GM10847 (cell line): ENCODE data around the gene TMEM161A.

Source experiments
- POLR2A ChIP-seq: IDR thresholded peaks from 2 replicates; pipeline ENCODE4 v1.6.1; 2011; ENCODE audit not compliant: insufficient read length; ENCODE audit errors: extremely low read depth

The TMEM161A gene

DNA sequence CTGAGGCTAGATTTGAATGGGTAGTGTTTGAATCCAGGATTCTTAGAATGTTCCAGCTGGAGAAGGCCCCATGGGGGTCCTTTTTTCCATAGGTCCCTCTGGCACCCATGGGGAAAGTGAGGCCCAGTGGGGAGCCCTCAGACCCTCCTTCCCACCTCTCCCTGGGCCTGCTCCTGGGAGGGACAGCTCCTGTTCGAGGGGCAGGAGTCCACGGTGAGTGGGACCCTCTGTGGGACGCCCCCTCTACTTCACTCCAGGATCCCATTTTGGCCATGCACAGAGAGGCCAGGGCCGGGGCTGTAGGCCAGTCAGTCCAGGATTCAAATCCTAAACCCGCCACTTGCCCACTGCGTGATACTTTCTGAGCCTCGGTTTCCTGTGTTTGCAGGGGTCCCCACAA, 24.2 kb upstream of the TMEM161A start:
- TF ChIP-seq POLR2A, result no peak

DNA sequence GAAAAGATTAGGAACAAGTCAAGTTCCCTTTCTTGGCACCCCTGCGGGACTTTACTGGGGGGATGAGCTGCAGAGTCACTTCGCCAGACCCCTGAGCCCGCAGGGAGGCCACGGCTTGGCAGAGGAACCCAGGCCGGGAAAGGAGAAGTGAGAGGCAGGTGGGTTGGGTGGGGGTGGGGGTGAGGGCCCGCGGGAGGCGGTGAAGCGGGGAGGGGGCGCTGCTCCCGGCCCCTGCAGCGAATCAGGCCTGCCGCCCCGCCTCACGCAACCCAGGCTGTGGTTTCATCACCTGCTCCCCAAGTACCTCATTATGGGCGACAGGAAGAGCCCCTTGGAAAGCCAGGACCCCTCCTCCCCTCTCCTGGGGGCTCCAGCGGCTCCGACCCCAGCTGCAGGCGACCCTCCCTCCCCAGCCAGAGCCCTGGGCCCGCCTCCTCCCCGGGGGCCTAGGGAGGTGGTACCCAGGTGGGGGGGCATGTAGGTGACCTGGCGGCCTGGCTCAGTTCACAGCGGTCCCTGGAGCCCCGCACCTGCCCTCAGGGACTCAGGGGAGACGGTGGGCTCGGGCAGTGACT, 22.3 kb upstream of the TMEM161A start:
- no peak for TF ChIP-seq POLR2A

DNA sequence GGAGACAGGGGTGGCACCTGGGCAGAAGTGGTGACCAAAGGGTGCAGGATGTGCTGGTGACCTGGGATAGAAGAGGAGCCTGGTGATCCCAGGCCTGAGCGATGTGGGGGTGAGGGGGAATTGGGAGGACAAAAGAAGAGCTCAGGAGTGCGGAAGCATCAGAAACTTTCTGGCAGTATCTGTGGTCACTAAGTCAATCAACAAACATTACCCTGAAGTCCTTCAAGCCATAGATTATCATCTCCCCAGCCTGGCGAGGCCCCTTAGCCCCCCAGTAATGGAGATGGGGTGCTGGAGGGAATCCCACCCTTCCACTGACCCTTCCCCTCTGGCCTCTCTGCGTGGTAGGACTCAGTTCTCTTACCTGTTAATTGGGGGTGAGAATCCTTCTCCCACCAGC, 21.3 kb upstream of the TMEM161A start:
- TF ChIP-seq POLR2A, result no peak

DNA sequence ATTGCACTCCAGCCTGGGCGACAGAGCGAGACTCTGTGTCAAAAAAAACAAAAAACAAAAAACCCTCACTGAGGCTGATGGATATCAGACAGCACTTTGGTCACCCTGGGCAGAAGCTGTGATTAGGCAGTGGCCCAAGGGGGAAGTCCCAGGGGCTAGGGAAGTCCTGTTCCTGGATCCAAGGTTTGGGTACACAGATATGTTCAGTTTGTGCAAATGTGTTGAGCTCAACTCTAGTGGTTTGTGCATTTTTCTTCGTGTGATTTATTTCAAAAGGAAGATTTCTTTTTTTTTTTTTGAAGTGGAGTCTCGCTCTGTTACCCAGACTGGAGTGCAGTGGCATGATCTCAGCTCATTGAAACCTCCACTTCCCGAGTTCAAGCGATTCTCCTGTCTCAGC, 19.5 kb upstream of the TMEM161A start:
- TF ChIP-seq POLR2A, result no peak

DNA sequence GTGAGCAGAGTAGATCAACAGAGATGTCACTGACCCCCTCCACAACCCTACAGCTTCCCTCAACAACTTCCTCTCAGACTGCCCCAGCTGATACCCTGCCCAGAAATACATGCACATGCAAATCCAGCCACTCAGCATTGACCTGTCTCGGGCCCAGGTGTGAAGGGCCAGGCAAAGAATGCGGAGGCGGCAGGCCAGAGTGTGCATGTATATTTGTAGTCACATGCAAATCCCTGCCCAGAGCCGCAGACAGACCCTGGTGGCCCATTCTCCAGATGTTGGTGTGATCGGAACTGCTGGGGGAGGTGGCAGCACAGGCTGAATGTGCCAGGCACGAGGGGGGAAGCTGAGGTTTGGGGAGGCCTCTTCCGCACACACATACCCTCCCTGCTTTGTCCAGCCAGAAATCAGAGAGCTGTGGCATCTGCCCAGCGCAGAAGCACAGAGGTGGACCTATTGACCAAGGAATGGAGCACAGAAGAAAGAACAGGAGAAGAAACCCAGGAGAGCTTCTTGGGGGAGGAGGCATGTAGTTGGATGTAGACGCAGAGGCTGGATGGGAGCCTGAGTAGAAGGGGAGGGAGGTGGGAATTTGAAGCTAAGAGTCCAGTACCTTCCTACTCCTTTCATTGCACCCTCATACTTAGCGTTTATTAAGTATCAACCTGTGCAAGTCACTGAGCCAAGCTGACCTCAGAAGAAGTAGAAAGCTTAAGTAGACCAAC, 17.4 kb upstream of the TMEM161A start:
- no peak for TF ChIP-seq POLR2A

DNA sequence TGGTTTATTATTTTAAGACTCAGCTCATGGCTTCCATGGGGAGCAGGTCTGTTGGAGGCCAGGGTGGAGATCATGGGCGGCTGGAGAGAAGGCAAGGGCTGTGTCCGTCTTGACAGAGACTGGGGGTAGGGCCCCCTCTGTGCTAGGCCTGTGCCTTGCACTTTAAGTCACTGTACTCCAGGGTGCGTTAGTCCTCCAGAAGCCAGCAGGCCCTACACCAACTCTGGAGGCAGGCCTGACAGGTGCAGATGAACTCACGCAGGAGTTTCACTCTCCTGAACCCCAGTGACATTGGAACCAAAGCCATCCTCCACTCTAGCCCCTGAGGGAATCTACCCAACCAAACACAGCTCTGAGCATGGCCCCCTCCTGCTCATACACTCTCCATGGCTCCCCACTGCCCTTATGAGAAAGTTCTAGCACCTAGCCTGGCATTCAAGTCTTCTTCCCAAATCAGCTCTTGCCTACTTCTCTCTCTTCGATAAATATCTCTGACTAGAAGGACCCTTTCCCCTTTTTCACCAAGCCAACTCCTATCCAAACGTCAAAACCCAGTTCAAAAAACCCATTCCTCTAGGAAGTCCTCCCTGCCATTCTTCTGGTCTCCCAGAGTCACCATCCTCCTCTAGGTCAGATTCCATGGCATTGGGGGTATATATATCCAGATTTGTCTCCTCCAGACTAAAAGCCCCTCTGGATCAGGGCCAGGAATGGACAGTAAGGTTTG, 16.7 kb upstream of the TMEM161A start:
- no peak for TF ChIP-seq POLR2A

DNA sequence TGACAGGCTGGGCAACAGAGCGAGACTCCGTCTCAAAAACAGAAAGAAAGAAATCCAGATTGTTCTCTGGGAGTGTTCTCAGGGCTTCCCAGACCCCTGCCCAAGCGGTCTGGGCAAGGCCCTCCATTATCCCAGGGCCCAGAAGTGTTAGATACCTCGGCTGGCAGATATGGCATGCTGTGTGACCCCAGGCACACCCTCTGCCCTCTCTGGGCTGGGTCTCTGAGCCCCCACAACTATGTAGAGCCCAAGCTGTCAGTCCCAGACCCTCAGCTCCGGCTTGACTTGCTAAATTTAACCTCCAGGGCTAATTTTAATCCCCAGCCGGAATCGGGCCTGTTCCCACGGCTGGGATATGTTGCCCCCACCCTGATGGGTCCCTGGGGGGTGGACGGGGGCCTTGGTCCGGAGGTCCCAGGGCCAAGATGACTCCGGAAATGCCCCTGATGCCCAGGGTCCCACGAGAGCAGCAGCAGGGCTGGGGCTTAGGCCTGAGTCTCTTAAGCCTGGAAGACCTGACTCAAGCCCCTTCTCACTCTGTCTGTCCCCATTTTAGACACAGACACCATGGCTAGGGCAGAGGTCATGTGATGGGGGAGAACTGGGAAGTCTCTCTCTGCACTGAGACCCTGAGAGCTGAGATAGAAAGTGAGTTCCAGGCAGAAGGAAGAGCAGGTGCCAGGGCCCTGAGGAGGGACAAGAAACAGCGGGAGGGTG, 14.5 kb upstream of the TMEM161A start:
- TF ChIP-seq POLR2A, result no peak

DNA sequence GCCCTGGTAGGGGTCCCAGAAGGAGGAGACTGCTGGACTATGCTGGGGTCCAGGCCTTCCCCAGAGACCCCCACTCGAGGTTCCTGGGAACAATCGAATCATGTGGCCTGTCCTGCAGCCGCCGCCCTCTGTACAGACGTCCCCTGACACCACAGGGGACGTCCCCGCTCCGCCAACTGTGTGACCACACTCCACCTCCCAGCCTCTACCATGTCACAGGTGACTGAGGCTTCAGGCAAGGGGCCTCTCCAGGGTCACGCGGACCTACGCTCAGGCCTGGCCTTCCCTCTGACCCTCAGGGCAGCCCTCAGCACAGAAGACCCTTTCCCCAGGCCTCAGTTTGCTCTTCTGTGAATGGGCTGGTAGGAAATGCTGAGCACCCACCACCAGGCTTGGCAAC, 13.1 kb upstream of the TMEM161A start:
- TF ChIP-seq POLR2A, result no peak

DNA sequence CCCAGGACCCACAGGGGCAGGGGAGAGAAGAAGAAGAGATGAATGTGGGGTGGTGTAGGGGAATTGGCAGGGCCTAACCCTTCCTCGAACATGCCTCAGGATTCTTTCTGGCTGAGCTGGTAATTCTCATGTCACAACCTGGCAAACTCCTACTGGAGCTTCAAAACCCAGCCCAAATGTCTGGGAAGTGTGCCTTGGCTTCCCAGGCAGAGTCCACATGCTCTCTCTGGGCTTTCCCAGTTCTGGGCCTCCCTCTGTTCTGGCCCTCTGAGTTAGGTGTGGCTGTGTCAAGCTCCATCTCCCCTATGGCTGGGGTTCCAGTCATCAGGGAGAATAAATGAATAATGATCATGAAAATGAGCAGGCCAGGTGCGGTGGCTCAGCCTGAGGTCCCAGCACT, 11.2 kb upstream of the TMEM161A start:
- TF ChIP-seq POLR2A, result no peak

DNA sequence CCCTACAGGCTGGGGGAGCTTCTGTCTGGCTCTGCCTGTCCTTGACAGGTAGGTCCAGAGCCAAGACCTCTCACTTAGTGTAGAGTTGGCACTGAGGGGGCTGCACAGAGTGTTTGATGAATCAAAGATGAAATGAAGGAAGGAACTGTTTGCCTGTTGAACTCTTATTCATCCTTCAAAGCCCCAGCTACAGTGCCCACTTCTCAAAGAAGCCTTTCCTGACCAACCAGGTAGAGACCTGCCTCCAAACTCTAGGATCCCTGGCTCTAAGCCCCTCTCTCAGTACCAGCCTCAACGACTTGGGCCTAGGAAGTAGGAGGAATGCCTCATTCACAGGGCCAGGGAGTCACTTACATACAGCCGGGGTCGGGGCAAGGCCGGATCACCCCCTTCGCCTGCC, 9.1 kb upstream of the TMEM161A start:
- TF ChIP-seq POLR2A, result no peak

DNA sequence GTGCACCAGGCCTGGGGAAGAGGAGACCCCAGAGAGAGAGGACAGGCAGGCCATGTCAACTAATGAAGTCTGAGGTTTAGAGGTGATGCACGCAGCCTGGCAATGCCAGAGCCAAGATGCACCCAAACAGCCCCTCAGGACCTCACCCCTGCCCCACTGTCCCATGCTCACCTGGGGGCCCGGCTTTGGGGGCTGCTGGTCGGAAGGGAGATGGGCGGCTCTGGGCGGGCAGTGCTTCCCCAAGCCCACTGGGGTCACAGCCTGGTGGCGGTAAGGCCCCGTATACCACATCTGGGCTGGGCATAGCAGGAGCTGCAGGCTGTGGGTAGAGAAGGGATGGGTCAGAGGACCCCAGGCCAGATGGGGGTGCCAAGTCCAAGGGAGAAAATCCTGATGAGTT, 8.6 kb upstream of the TMEM161A start:
- TF ChIP-seq POLR2A, result no peak

DNA sequence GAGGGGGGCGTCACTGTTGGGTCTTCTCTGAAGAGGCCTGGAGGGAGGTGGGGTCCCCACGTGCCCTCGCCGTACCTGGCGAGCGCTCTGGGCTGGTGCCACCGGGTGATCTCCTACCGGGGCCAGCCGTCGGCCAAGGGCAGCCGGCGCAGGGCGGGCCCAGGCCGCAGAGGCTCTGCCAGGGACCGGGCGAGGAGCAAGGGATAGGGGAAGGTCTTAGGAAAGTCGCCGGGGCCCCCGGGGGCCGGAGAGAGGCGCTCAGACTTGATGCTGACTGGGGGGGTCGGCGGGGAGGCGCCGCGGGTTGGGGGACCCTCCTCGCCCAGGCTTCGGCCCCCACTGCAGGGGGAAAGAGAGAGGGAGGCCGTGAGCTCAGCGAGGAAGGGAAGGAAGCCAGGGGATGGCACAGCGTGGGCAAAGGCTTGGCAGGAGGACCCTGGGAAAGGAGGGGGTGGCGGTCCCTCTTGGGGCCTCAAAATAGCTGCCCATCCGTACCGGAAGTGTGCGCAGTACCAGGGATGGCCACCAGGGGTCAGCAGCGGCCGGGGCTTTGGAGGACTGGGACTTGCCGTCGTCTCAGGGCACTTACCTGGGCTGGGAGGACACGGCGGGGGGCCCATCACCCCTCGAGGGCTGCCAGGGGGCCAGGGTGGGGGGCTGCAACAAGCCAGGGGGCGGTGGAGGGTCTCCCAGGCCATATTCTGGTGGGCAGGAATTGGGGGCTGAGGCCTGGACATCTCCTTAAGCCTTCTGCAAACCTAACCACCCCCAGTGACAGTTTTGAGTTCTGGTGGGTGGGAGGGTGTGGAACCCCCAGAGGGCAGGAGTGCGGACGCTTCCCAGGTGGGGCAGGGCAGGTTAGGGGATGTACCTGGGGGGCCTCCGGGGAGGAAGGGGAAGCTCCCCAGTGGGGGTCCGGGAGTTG, 7.7 kb upstream of the TMEM161A start:
- no peak for TF ChIP-seq POLR2A

DNA sequence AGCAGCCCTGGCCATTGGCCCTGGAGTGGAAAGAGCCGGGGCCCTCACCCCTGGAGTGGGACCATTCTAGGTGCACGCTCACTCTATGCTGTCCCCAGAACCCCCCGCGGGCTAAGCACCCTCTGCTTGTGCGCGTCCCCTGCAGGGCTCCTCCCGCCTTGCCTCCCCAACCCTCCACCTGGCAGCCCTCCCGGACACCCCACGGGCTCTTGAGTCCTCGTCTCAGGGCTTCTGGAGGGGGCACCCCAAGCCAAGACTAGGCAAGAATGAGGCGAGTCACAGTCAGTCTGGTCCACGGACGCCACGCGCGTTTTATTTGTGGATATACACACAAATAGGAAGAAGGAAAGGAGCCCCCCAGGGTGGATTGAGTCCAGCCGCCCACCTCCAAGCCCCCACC, 7.0 kb upstream of the TMEM161A start:
- no peak for TF ChIP-seq POLR2A

DNA sequence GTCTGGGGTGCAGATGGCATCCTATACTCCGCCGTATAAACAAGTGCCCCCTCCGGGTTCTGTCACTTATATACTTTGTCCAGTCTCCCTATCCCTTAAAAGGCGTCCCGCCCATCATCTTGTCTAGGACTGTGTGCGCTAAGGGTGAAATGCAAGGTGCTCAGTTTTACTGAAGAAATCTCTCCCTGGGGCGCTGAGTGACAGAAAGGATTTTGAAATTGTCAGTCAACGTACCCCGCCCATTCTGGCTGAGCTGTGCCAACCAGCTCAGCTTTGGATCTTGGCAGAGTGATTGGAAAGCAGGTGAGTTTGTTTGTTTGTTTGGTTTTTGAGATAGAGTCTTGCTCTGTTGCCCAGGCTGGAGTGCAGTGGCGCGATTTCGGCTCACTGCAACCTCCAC, 4.1 kb upstream of the TMEM161A start:
- no peak for TF ChIP-seq POLR2A

DNA sequence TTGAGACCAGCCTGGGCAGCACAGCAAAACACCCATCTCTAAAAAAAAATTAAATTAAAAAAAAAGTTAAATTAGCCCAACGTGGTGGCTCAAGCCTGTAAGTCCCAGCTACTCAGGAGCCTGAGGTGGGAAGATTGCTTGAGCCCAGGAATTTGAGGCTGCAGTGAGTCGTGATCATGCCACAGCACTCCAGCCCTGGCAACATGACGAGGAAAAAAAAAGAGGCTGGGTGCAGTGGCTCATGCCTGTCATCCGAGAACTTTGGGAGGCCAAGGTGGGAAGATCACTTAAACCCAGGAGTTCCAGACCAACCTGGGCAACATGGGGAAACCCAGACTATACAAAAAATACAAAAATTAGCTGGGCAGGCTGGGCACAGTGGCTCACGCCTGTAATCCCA, 2.2 kb upstream of the TMEM161A start:
- no peak for TF ChIP-seq POLR2A
